Type B pancreatic cell (in vitro differentiated cells): Measurements from ENCODE around the gene WNT6. TPM values are rescaled to one million over a fixed set of nuclear protein-coding genes. Genes with fewer than 3 reads are reported as not detected.
A peak's percentile ranks its signal among the peaks of the same experiment; 100 is the strongest.

Source experiments
- DNase-seq: peaks from one replicate; pipeline ENCODE4 v3.0.0; 2021; ENCODE audit warnings: mixed read lengths; ENCODE audit not compliant: unreplicated experiment; ENCODE audit errors: extremely low spot score
- H3K27ac Mint-ChIP-seq: 2 replicates; pipeline ENCODE4 v1.8.0; 2021; ENCODE audit warnings: mild to moderate bottlenecking, mixed read lengths
- H3K27me3 Mint-ChIP-seq: 2 replicates; pipeline ENCODE4 v1.8.0; 2021; ENCODE audit warnings: mixed read lengths
- H3K36me3 Mint-ChIP-seq: 2 replicates; pipeline ENCODE4 v1.8.0; 2021; ENCODE audit warnings: mixed read lengths
- H3K4me1 Mint-ChIP-seq: one replicate; pipeline ENCODE4 v1.8.0; 2021; ENCODE audit warnings: mixed read lengths; ENCODE audit not compliant: unreplicated experiment
- H3K4me3 Mint-ChIP-seq: 2 replicates; pipeline ENCODE4 v1.8.0; 2021; ENCODE audit warnings: mild to moderate bottlenecking, mixed read lengths
- H3K9me3 Mint-ChIP-seq: 2 replicates; pipeline ENCODE4 v1.8.0; 2021; ENCODE audit warnings: mixed read lengths
- total RNA-seq: library from RNA; stranded (reverse); gene quantifications from 2 replicates; pipeline ENCODE4 v1.2.1, GENCODE V29; 2021; ENCODE audit warnings: low replicate concordance
- TF ChIP-seq, protein P1 (sequence below): fragments of 200-600 bp; sonication (generic); conservative IDR thresholded peaks from 2 replicates; pipeline ENCODE4 v1.5.0; 2021; ENCODE audit warnings: antibody characterized with exemption, mild to moderate bottlenecking

The WNT6 gene
- total RNA-seq, 1 donor from 2014 or later = 24.7 TPM

DNA sequence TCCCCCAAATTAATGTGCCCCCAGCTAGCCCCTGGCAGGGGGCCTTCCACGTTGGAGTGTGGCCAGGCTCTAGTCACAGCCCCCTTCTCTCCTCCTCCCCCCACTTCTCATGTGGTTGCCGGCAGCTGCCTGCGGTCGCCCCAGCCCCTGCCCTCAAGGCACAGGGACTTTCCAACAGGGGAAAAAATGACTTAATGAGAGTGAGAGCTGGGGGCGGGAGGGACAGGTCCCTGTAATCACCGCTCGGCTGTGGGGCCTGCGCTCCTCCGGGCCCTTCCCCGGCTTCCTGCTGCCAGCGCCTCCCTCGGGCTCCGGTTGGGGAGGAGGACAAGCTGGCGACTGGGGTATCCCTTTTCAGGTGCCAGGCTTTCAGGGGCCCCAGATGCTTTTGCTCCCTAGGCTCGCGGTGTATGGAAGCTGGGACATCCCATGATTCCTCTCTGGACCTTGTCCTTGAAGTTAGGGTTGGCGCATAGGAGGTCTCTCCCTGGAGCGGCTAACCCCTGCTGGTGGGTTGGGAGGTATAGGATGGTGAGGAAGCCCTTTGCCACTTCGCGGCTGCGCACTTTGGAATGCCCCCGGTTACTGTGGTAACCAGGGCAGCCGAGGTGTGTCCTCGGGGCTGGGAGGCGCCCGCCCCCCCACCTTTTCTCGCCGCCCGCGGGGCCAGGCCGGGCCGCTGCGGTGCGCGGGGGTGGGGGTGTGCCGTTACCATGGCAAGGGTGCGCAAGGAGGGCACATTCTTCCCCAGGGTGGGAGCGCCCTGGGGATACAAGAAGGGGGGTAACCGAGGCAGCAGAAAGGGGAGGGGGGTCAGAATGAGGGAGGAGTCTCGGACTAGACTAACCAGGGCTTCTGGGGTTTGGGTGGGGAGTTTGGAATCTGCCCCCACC, 37.1 kb downstream of the WNT6 start:
- H3K36me3 Mint-ChIP-seq = no peaks in the 10 kb centered on the region
- H3K4me3 Mint-ChIP-seq = peak overlapping the region; percentile 80
- DNase-seq = peak; percentile 75
- H3K27me3 Mint-ChIP-seq = peaks cover 72% of the 10 kb centered on the region
- H3K9me3 Mint-ChIP-seq = no peaks in the 10 kb centered on the region
- peak overlapping the region; percentile 93 for H3K27ac Mint-ChIP-seq
- H3K4me1 Mint-ChIP-seq = peaks cover 30% of the 10 kb centered on the region
- TF ChIP-seq, protein P1, sequence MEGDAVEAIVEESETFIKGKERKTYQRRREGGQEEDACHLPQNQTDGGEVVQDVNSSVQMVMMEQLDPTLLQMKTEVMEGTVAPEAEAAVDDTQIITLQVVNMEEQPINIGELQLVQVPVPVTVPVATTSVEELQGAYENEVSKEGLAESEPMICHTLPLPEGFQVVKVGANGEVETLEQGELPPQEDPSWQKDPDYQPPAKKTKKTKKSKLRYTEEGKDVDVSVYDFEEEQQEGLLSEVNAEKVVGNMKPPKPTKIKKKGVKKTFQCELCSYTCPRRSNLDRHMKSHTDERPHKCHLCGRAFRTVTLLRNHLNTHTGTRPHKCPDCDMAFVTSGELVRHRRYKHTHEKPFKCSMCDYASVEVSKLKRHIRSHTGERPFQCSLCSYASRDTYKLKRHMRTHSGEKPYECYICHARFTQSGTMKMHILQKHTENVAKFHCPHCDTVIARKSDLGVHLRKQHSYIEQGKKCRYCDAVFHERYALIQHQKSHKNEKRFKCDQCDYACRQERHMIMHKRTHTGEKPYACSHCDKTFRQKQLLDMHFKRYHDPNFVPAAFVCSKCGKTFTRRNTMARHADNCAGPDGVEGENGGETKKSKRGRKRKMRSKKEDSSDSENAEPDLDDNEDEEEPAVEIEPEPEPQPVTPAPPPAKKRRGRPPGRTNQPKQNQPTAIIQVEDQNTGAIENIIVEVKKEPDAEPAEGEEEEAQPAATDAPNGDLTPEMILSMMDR = peak; percentile 43

DNA sequence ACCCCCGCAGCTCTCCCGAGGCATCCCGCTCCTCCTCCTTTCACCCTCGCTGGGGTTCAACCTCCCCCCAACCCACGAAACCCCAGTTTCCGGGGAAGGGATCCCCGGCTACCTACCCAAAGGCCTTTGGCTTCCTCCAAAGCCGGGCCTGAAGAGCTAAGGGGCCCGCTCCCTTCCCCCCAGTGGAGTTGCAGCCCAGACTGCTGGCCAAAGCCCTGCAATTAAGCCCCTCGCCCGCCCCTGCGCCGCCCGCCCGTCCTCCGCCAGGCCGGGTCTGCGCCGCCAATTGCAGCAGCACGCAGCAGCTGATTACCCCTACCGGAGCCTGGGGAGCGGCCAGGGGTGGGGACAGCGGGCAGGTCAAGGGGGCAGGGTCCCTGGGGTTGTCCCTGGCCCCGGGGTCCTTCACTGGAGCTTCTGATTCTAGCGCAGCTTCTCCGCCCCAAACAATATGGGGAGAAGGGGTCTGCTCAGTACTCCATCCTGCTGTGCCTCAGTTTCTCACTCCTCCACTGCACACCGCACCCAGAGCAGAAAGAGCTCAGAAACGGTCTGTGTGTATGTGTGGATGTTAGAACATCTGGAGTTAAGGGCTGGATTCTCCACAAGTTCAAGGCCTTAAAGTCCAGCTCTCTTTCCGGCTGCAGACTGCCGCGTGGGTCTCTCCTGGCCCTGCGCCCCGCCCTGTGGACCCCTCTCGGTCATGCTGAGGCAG, 37.9 kb downstream of the WNT6 start:
- Mint-ChIP-seq H3K27ac (peak overlapping the region; percentile 73), H3K9me3 (no peaks in the 10 kb centered on the region), H3K27me3 (peaks cover 77% of the 10 kb centered on the region), H3K36me3 (peaks cover 4% of the 10 kb centered on the region), H3K4me3 (peak overlapping the region; percentile 47), H3K4me1 (peaks cover 30% of the 10 kb centered on the region)
- TF ChIP-seq, protein P1 = no peak
- no peak for DNase-seq

DNA sequence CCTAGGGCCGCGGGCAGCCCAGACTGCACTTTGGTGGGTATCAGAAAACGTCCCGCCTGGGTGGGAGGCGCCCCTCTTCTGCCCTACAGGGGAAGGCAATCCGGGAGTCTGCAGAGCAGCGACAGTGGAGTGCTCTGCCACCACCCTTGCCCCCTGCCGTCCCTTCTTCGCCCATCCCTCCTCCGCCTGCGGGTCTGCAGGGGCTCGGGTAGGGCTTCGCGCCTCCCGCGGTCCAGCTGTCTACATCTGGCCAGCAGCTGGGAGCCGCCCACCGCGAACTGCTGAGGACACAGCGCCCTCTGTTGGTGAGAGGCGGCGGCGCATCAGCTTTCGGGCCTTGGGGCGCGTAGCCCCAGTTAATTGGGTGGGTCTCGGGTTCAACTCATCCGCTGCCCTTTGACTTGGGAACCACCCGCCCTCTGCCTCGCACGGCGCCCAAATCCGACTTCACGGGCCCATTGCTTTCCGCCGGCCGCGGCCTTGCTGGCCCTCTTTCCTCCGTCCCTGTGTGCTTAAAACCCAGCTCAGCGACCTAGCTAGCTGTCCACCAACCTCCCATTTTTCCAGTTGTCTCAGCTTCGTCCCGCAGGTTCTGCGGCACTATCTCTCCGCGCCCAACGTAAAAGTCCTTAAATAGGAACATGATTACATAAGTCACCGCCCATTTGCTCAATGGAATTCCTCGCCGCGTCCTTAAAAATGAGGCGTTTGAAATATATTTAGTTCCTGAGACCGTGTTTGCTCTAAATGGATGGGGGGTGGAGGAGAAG, 38.7 kb downstream of the WNT6 start:
- TF ChIP-seq, protein P1 = peak; percentile 99
- Mint-ChIP-seq H3K27ac (peak overlapping the region; percentile 73), H3K36me3 (peaks cover 4% of the 10 kb centered on the region), H3K9me3 (no peaks in the 10 kb centered on the region), H3K27me3 (peaks cover 80% of the 10 kb centered on the region), H3K4me1 (peaks cover 30% of the 10 kb centered on the region), H3K4me3 (peak overlapping the region; percentile 68)
- DNase-seq = peak; percentile 85

DNA sequence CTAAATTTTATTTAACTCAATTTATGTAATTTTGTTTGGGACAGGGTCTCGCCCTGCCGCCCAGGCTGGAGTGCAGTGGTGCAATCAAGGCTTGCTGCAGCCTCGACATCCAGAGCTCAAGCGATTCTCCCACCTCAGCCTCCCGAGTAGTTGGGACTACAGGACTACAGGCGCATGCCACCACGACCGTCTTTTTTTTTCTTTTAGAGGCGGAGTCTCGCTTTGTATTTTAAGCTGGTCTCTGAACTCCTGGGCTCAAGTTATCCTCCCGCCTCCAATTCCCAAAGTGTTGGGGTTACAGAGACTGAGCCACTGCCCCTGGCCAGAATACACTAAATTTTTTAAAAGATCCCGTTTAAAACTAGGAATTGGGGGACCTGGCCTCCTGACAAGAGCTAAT, 39.5 kb downstream of the WNT6 start:
- H3K27me3 Mint-ChIP-seq = peaks cover 75% of the 10 kb centered on the region
- TF ChIP-seq, protein P1 = no peak

DNA sequence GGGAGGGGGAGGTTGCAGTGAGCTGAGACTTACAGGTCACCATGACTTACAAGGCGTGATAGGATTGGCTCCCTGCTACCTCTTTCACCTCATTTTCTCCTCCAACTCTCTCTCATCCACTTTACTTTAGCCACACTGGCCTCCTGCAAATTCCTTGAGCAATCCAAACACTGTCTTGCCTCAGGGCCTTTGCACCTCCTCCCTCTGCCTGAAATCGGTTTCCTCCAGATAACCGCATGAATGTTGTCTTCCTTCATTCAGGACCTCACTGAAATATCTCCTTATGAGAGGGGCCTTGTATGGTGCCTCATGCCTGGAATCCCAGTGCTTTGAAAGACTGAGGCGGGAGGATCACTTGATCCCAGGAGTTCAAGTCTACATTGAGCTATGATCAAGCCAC, 42.8 kb downstream of the WNT6 start:
- DNase-seq = no peak
- TF ChIP-seq, protein P1 = no peak
- Mint-ChIP-seq H3K27ac (no peak overlapping the region), H3K27me3 (peaks cover 77% of the 10 kb centered on the region), H3K4me1 (peaks cover 8% of the 10 kb centered on the region), H3K4me3 (no peak overlapping the region), H3K9me3 (no peaks in the 10 kb centered on the region), H3K36me3 (peaks cover 4% of the 10 kb centered on the region)

More for the DNA sequence above, 39.5 kb downstream of the WNT6 start:
- no peaks in the 10 kb centered on the region for H3K9me3 Mint-ChIP-seq
- DNase-seq = no peak
- peaks cover 4% of the 10 kb centered on the region for H3K36me3 Mint-ChIP-seq
- H3K4me1 Mint-ChIP-seq = peaks cover 23% of the 10 kb centered on the region
- H3K27ac Mint-ChIP-seq = no peak overlapping the region
- no peak overlapping the region for H3K4me3 Mint-ChIP-seq
